ENCODE measurements around the gene PHETA1. TPM values are rescaled to one million over a fixed set of nuclear protein-coding genes. Genes with fewer than 3 reads are reported as not detected.

Gene PHETA1
- total and polyA plus RNA-seq, 8 donors = 7.2 to 20.5 (median 10.4) TPM

DNA sequence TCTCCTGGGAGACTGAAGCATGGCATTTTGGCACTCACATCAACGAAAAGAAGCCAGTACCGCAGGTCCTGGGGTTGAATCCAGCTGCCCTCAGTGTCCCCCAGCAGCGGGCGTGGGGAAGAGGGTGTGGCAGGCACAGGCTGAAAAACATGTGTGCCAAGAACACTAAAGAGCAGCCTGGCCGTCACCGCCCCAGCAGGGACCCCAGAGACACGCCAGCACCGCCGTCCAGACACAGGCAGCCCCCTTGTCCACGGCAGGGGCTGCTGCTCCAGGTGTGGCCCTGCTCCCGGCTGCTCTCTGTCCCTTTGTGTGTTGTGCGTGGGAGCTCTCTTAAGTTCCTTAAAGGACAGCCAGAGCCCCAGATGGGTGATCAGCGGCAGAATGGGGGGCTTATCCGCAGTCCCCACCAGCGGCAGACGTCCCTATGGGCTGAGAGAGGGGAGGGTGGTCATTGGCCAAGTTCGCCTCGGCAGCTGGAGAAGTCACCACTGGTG lies 556 bp downstream of the PHETA1 start:
- intact Hi-C loops (cut with DNase I) = no loop called here

DNA sequence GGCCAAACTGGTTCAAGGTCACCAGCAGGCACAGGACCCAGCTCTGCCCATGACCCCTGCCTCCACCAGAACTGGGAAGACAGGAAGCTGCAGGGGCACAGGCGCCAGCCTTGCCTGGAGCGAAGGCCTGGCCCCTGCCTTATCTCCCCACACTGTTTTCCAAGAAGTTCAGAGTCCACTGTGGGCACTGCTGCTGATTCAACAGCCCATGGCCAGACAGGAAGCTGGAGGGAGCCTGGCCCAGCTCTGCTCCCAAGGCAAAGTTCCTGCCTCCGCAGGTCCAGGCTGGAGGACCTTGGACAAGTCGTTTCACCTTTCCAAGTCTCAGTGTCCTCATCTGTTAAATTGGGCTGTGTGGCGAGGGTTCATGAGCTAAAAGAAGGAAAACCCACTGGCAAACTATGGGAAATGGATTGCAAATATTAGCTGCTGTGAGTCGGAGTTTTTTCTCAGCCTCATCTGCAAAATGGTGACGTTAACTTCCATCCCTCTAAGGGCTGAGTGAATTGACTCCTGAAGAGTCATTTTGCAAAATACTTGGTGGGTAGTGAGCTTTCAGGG lies 1.2 kb downstream of the PHETA1 start:
- DNase-seq (no peak), ATAC-seq (no peak)
- Histone ChIP-seq H3K36me3 (peaks cover 0 to 20% of the 10 kb centered on the region in 2 donors), H3K9me3 (no peaks in the 10 kb centered on the region), H3K4me1 (peaks cover 4 to 32% of the 10 kb centered on the region in 2 donors), H3K27me3 (peaks cover 0 to 5% of the 10 kb centered on the region in 2 donors), H3K27ac (peak overlapping the region; percentile 4), H3K4me3 (peak overlapping the region; percentile 90 to 98)
- intact Hi-C loops (cut with DNase I) = no loop called here
- TF ChIP-seq, protein P1, sequence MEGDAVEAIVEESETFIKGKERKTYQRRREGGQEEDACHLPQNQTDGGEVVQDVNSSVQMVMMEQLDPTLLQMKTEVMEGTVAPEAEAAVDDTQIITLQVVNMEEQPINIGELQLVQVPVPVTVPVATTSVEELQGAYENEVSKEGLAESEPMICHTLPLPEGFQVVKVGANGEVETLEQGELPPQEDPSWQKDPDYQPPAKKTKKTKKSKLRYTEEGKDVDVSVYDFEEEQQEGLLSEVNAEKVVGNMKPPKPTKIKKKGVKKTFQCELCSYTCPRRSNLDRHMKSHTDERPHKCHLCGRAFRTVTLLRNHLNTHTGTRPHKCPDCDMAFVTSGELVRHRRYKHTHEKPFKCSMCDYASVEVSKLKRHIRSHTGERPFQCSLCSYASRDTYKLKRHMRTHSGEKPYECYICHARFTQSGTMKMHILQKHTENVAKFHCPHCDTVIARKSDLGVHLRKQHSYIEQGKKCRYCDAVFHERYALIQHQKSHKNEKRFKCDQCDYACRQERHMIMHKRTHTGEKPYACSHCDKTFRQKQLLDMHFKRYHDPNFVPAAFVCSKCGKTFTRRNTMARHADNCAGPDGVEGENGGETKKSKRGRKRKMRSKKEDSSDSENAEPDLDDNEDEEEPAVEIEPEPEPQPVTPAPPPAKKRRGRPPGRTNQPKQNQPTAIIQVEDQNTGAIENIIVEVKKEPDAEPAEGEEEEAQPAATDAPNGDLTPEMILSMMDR (IDR thresholded peaks at IDR 0.05) = no peak

More for the DNA sequence above, 556 bp downstream of the PHETA1 start:
- peaks cover 0 to 5% of the 10 kb centered on the region in 2 donors for H3K27me3 ChIP-seq
- peak overlapping the region; percentile 4 to 55 for H3K27ac ChIP-seq
- peaks cover 4 to 32% of the 10 kb centered on the region in 2 donors for H3K4me1 ChIP-seq
- TF ChIP-seq, protein P1 (IDR thresholded peaks at IDR 0.05) = no peak
- peak in 1 of 4 donors; percentile 77 for DNase-seq
- peaks cover 0 to 14% of the 10 kb centered on the region in 2 donors for H3K36me3 ChIP-seq
- peak overlapping the region; percentile 90 to 98 for H3K4me3 ChIP-seq
- no peaks in the 10 kb centered on the region for H3K9me3 ChIP-seq
- peak; percentile 33 for ATAC-seq

DNA sequence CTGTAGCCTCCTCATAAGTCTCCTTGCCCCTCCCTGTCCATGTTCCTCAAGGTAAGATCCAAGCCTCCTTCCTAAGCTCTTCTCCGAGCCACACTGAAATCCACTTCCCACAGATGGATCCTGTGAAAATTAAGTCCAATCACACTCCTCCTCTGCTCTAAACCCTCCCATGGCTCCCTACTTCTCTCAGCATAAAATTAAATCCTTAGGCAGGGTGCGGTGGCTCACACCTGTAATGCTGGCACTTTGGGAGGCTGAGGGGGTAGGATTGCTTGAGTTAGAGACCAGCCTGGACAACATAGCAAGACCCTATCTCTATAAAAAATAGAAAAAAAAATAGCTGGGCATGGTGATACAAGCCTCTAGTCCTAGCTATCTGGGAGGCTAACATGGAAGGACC lies 2.3 kb downstream of the PHETA1 start:
- intact Hi-C loops (cut with DNase I) = no loop called here
- Histone ChIP-seq H3K36me3 (peaks cover 0 to 29% of the 10 kb centered on the region in 2 donors), H3K27me3 (peaks cover 0 to 5% of the 10 kb centered on the region in 2 donors), H3K4me3 (no peak overlapping the region), H3K27ac (no peak overlapping the region), H3K9me3 (no peaks in the 10 kb centered on the region), H3K4me1 (peaks cover 4 to 32% of the 10 kb centered on the region in 2 donors)
- ATAC-seq = no peak
- DNase-seq = no peak
- TF ChIP-seq, protein P1 (IDR thresholded peaks at IDR 0.05) = no peak

DNA sequence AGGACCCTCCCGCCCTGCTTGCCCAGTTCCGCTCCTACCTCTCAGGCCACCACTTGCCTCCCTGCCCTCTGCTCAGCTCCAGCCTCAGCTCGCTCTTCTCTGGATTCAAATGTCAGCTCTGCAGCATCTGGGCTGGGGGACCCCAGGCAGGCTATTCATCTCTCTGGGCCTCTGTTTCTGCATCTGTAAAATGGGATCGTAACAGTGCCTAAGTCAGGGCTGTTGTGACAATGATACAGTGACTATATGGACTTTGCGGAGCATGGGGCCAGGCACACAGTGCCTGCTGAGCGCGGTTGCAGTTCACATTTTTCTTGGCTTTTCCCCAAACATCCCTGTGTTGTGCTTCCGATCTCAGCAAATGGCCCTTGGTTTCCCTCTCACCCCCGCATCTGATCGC lies 2.8 kb downstream of the PHETA1 start:
- ATAC-seq (no peak), DNase-seq (no peak)
- no peak overlapping the region for H3K4me3 ChIP-seq
- H3K27ac ChIP-seq = no peak overlapping the region
- intact Hi-C loops (cut with DNase I) = no loop called here
- TF ChIP-seq, protein P1 (IDR thresholded peaks at IDR 0.05) = no peak
- H3K36me3 ChIP-seq = peaks cover 0 to 29% of the 10 kb centered on the region in 2 donors
- peaks cover 4 to 32% of the 10 kb centered on the region in 2 donors for H3K4me1 ChIP-seq
- no peaks in the 10 kb centered on the region for H3K9me3 ChIP-seq
- peaks cover 0 to 5% of the 10 kb centered on the region in 2 donors for H3K27me3 ChIP-seq

DNA sequence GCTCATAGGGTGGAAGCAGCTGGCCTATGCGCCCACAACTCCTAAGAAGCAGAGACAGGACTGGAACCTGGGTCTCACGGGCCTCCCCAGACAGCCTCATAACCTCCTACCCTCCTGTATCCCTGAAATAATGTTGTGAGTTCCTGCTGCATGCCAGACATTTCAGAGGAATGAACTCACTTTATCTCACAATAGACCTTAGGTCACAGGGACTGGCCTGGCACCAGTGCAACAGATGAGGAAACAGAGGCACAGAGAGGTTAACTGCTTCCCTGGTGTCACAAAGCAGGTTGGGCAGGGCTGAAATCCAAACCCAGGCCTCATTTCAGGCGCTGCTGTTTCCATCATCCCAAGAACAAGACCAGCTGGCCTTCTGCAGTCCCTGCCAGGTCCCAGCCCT lies 5.3 kb downstream of the PHETA1 start:
- no peak for ATAC-seq
- Histone ChIP-seq H3K4me3 (no peak overlapping the region), H3K9me3 (no peaks in the 10 kb centered on the region), H3K36me3 (peaks cover 0 to 29% of the 10 kb centered on the region in 2 donors), H3K27ac (no peak overlapping the region), H3K4me1 (peaks cover 4 to 30% of the 10 kb centered on the region in 2 donors), H3K27me3 (peaks cover 0 to 5% of the 10 kb centered on the region in 2 donors)
- no peak for DNase-seq
- TF ChIP-seq, protein P1 (IDR thresholded peaks at IDR 0.05) = no peak
- intact Hi-C loops (cut with DNase I) = no loop called here

All from left lung (tissue), 10 donors.